H1 (cell line): ENCODE data around the gene TLCD2. TPM values are rescaled to one million over a fixed set of nuclear protein-coding genes. Genes with fewer than 3 reads are reported as not detected.

Experiments used
- CTCF ChIA-PET: fragments of 300-600 bp; sonication (Branson Sonifier 250); formaldehyde crosslinking; loops from one replicate; lab custom pipeline; 2021; ENCODE audit not compliant: partially characterized antibody; lab: Charles Lee
- POLR2A ChIA-PET: fragments of 300-600 bp; sonication (Branson Sonifier 250); formaldehyde crosslinking; loops from one replicate; lab custom pipeline; 2021; ENCODE audit warnings: inconsistent platforms; ENCODE audit not compliant: partially characterized antibody; lab: Charles Lee
- DNase-seq, 2 experiments: peaks; one replicate each; pipeline versions ENCODE4 v3.0.0 to v3.0.0-alpha.2; 2010 to 2022; ENCODE audit warnings: low spot score in 2 of 2, low read depth in 1 of 2, mixed read lengths in 1 of 2
- FAIRE-seq: peaks from 2 replicates; lab custom pipeline; 2011; peaks lifted over from hg19 to GRCh38; lab: Jason Lieb, UNC
- H2AFZ ChIP-seq: 2 replicates; pipeline ENCODE4 v1.8.1; 2012; ENCODE audit warnings: low read length, inconsistent platforms
- H2AK5ac ChIP-seq: 2 replicates; pipeline ENCODE4 v1.6.1; 2013; ENCODE audit warnings: low read depth, low read length
- H2BK120ac ChIP-seq: replicated peaks from 2 replicates; pipeline ENCODE3; 2013; ENCODE audit warnings: low read depth, low read length, inconsistent platforms
- H2BK12ac ChIP-seq: 2 replicates; pipeline ENCODE4 v1.6.1; 2013; ENCODE audit warnings: low read depth, low read length
- H2BK15ac ChIP-seq: 2 replicates; pipeline ENCODE4 v1.6.1; 2013; ENCODE audit warnings: low read length
- H2BK20ac ChIP-seq: 2 replicates; pipeline ENCODE4 v1.6.1; 2013; ENCODE audit warnings: low read length
- H2BK5ac ChIP-seq: 2 replicates; pipeline ENCODE4 v1.6.1; 2013; ENCODE audit warnings: low read depth, low read length
- H3K14ac ChIP-seq: 2 replicates; pipeline ENCODE4 v1.6.1; 2013; ENCODE audit warnings: inconsistent platforms; ENCODE audit not compliant: insufficient read length
- H3K18ac ChIP-seq: 2 replicates; pipeline ENCODE4 v1.6.1; 2013; ENCODE audit warnings: low read length; ENCODE audit errors: extremely low read depth
- H3K23ac ChIP-seq: 2 replicates; pipeline ENCODE4 v1.6.1; 2013; ENCODE audit warnings: inconsistent platforms; ENCODE audit not compliant: insufficient read length
- H3K23me2 ChIP-seq: 2 replicates; pipeline ENCODE4 v1.6.1; 2013; ENCODE audit warnings: low read depth, low read length
- H3K27ac ChIP-seq: 2 replicates; pipeline ENCODE4 v1.6.1; 2011; ENCODE audit warnings: low read depth, low read length, inconsistent platforms
- H3K27me3 ChIP-seq, 4 experiments: replicated peaks in 1 of 4; 1 replicate in 1 of 4; 2 replicates in 3 of 4; pipeline versions ENCODE4 v1.6.1 to v1.8.1; 2011 to 2013; ENCODE audit warnings: low read length in 3 of 4, mild to moderate bottlenecking in 3 of 4, inconsistent platforms in 2 of 4, mixed read lengths in 2 of 4, moderate library complexity in 1 of 4; ENCODE audit not compliant: control insufficient read depth in 3 of 4, insufficient read depth in 3 of 4; ENCODE audit errors: extremely low read depth in 1 of 4
- H3K36me3 ChIP-seq, 4 experiments: 2 replicates each; pipeline versions ENCODE4 v1.6.1 to v1.8.1; 2011 to 2013; ENCODE audit warnings: mild to moderate bottlenecking in 4 of 4, low read length in 3 of 4, moderate library complexity in 2 of 4, control low read depth in 1 of 4, inconsistent platforms in 1 of 4; ENCODE audit not compliant: insufficient read depth in 4 of 4, control insufficient read depth in 2 of 4
- H3K4ac ChIP-seq: replicated peaks from 2 replicates; pipeline ENCODE3; 2013; ENCODE audit warnings: low read length, low read depth, mixed read lengths, inconsistent platforms; ENCODE audit not compliant: insufficient read length
- H3K4me1 ChIP-seq, 4 experiments: replicated peaks in 1 of 4; 1 replicate in 1 of 4; 2 replicates in 3 of 4; pipeline versions ENCODE4 v1.6.1 to v1.8.1; 2011 to 2013; ENCODE audit warnings: low read length in 3 of 4, inconsistent platforms in 2 of 4, mixed read lengths in 1 of 4; ENCODE audit not compliant: insufficient read depth in 4 of 4, control insufficient read depth in 3 of 4
- H3K4me2 ChIP-seq, 2 experiments: 2 replicates each; pipeline versions ENCODE4 v1.6.1 to v1.8.1; 2011 to 2013; ENCODE audit warnings: low read depth in 2 of 2, low read length in 2 of 2, control low read depth in 1 of 2, inconsistent platforms in 1 of 2, mild to moderate bottlenecking in 1 of 2; ENCODE audit not compliant: insufficient read depth in 1 of 2
- H3K4me3 ChIP-seq, 4 experiments: fragments of 200-600, 300-600 bp in 1 of 4; sonication (generic), shearing (Covaris generic), sonication (Bioruptor Twin) in 1 of 4; 2 replicates each; pipeline versions ENCODE4 v1.5.1 to v1.8.1; 2011 to 2016; ENCODE audit warnings: low read length in 4 of 4, low read depth in 3 of 4, control low read depth in 2 of 4, inconsistent platforms in 2 of 4, mild to moderate bottlenecking in 2 of 4, mixed read lengths in 1 of 4, moderate library complexity in 1 of 4; ENCODE audit not compliant: insufficient read depth in 2 of 4; ENCODE audit errors: extremely low read depth in 1 of 4
- H3K56ac ChIP-seq: replicated peaks from 2 replicates; pipeline ENCODE3; 2013; ENCODE audit warnings: low read depth, mild to moderate bottlenecking, mixed read lengths, low read length, inconsistent platforms; ENCODE audit not compliant: insufficient read length
- H3K79me1 ChIP-seq: 2 replicates; pipeline ENCODE4 v1.6.1; 2013; ENCODE audit warnings: low read depth, low read length, control low read depth
- H3K79me2 ChIP-seq, 2 experiments: 2 replicates each; pipeline versions ENCODE4 v1.6.1 to v1.8.1; 2012 to 2013; ENCODE audit warnings: low read length in 2 of 2, mild to moderate bottlenecking in 2 of 2, inconsistent platforms in 1 of 2; ENCODE audit not compliant: insufficient read depth in 2 of 2, control insufficient read depth in 1 of 2
- H3K9ac ChIP-seq, 4 experiments: replicated peaks in 1 of 4; 1 replicate in 1 of 4; 2 replicates in 3 of 4; pipeline versions ENCODE4 v1.6.1 to v1.8.1; 2011 to 2013; ENCODE audit warnings: low read depth in 3 of 4, low read length in 3 of 4, control low read depth in 2 of 4, mild to moderate bottlenecking in 2 of 4, moderate library complexity in 2 of 4, inconsistent platforms in 1 of 4; ENCODE audit errors: extremely low read depth in 1 of 4
- H3K9me3 ChIP-seq, 2 experiments: 2 replicates each; pipeline versions ENCODE4 v1.6.1 to v1.8.1; 2012 to 2013; ENCODE audit warnings: mild to moderate bottlenecking in 2 of 2, moderate library complexity in 2 of 2, control low read depth in 1 of 2, inconsistent platforms in 1 of 2, low read depth in 1 of 2, low read length in 1 of 2, mixed read lengths in 1 of 2; ENCODE audit not compliant: insufficient read depth in 2 of 2
- H4K20me1 ChIP-seq, 2 experiments: replicated peaks in 1 of 2; 2 replicates each; pipeline versions ENCODE3 to v1.8.1; 2011 to 2013; ENCODE audit warnings: inconsistent platforms in 2 of 2, low read length in 2 of 2, mild to moderate bottlenecking in 1 of 2; ENCODE audit not compliant: insufficient read depth in 2 of 2, control insufficient read depth in 1 of 2
- H4K5ac ChIP-seq: 2 replicates; pipeline ENCODE4 v1.6.1; 2013; ENCODE audit warnings: low read length, low read depth, mixed read lengths, inconsistent platforms; ENCODE audit not compliant: insufficient read length
- H4K8ac ChIP-seq: 2 replicates; pipeline ENCODE4 v1.8.0; 2013; ENCODE audit warnings: mild to moderate bottlenecking, moderate library complexity, low read length, inconsistent platforms; ENCODE audit not compliant: insufficient read depth; ENCODE audit errors: extremely low read depth
- H4K91ac ChIP-seq: replicated peaks from 2 replicates; pipeline ENCODE3; 2013; ENCODE audit warnings: low read length, mixed read lengths, inconsistent platforms; ENCODE audit not compliant: insufficient read length
- ASH2L ChIP-seq: fragments of 200-600, 300-600 bp; sonication (generic); IDR thresholded peaks from one replicate; pipeline ENCODE4 v1.7.1; 2017; ENCODE audit warnings: low read length
- BCL11A ChIP-seq, 2 experiments: IDR thresholded peaks; one replicate each; pipeline ENCODE4 v1.6.1; 2011; ENCODE audit warnings: low read depth in 2 of 2, low read length in 2 of 2, mild to moderate bottlenecking in 2 of 2
- JUND ChIP-seq: IDR thresholded peaks from 2 replicates; pipeline ENCODE4 v1.6.1; 2011; ENCODE audit warnings: mild to moderate bottlenecking, improper control_type of control experiment, low read length
- KDM1A ChIP-seq: fragments of 200-600, 300-600 bp; sonication (generic); IDR thresholded peaks from 2 replicates; pipeline ENCODE4 v1.7.1; 2016; ENCODE audit warnings: mild to moderate bottlenecking, low read length, borderline replicate concordance
- KDM4A ChIP-seq: IDR thresholded peaks from one replicate; pipeline ENCODE4 v1.7.1; 2012; ENCODE audit warnings: low read depth, mild to moderate bottlenecking, moderate library complexity, low read length, inconsistent platforms; ENCODE audit not compliant: severe bottlenecking
- NANOG ChIP-seq: IDR thresholded peaks from 2 replicates; pipeline ENCODE4 v1.6.1; 2011; ENCODE audit warnings: low read length, low read depth, mild to moderate bottlenecking, inconsistent platforms; ENCODE audit not compliant: insufficient read depth, poor library complexity, severe bottlenecking
- PHF8 ChIP-seq: fragments of 200-600 bp; sonication (generic); conservative IDR thresholded peaks from 2 replicates; pipeline ENCODE4 v1.7.1; 2012; ENCODE audit warnings: low read depth, mild to moderate bottlenecking, inconsistent platforms, low read length, moderate library complexity
- RFX5 ChIP-seq: IDR thresholded peaks from 2 replicates; pipeline ENCODE4 v1.6.1; 2011; ENCODE audit warnings: low read depth, low read length, improper control_type of control experiment, borderline replicate concordance
- SP2 ChIP-seq: IDR thresholded peaks from 2 replicates; pipeline ENCODE4 v1.6.1; 2012; ENCODE audit warnings: mild to moderate bottlenecking, low read length, inconsistent platforms
- SP4 ChIP-seq: IDR thresholded peaks from 2 replicates; pipeline ENCODE4 v1.6.1; 2012; ENCODE audit warnings: low read length, inconsistent platforms
- WGBS, 2 experiments: shearing (Covaris generic) in 1 of 2; methylation state at CpG; one replicate each; pipeline versions ENCODE4 v1.1.6 to v1.1.7; 2013 to 2015; ENCODE audit warnings: low lambda C conversion rate in 2 of 2, mixed read lengths in 2 of 2, inconsistent platforms in 1 of 2, low coverage in 1 of 2, missing lambda C conversion rate in 1 of 2; ENCODE audit not compliant: insufficient replicate concordance in 2 of 2, insufficient coverage in 1 of 2, insufficient read length in 1 of 2; ENCODE audit errors: extremely low coverage in 1 of 2, missing lambda C conversion rate in 1 of 2; 5-methylcytosine and 5-hydroxymethylcytosine counted together
- polyA plus RNA-seq, 7 experiments: library from polyadenylated mRNA; depleted of rRNA in 3 of 7; stranded (reverse) in 5 of 7; unstranded in 2 of 7; fragments of >200 nt in 5 of 7; fragments of 200-250 nt in 2 of 7; gene quantifications; 1 replicate in 5 of 7; 2 replicates in 1 of 7; 4 replicates in 1 of 7; pipeline versions ENCODE4 v1.2.1 to v1.2.3, GENCODE V29; 2011 to 2013; ENCODE audit warnings: missing spikeins in 2 of 7, mixed read lengths in 2 of 7
- total RNA-seq: library from RNA; stranded (reverse); fragmentation: NEBNext Ultra II Directional; extraction: Animal tissue kit (Norgen Biotek cat#: 25700); gene quantifications from 2 replicates; pipeline ENCODE4 v1.2.1, GENCODE V29; 2021
- TF ChIP-seq, protein P1 (sequence below): IDR thresholded peaks from 2 replicates; pipeline ENCODE4 v1.6.1; 2011; ENCODE audit warnings: low read depth, mild to moderate bottlenecking, low read length; ENCODE audit not compliant: insufficient read depth

Gene TLCD2
- total and polyA plus RNA-seq, 2 of the 8 experiments (the other 6 are each of a cell fraction or from before 2014, with no cell fraction given) = 0.47 to 1.4 TPM

DNA sequence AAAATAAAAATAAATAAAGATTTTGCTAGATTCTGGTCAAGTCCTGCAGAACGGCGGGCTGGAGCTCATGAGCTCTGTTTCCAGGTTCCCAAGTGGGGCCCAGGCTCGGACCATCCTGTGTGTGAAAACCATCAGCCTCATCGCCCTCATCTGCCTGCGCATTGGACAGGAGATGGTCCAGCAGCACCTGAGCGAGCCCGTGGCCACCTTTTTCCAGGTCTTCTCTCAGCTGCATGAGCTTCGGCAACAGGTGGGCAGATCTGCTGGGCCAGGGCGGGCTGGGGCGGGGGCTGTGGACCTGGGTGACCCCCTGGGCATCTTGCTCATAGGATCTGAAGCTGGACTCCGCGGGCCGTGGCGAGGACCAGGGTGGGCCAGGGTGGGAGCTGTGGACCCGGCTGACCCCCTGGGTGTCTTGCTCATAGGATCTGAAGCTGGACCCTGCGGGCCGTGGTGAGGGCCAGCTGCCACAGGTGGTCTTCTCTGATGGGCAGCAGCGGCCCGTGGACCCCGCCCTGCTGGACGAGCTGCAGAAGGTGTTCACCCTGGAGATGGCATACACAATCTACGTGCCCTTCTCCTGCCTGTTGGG, 22.2 kb upstream of the TLCD2 start:
- H4K91ac ChIP-seq = no peak overlapping the region
- peaks cover 0 to 4% of the 10 kb centered on the region in 2 experiments for H4K20me1 ChIP-seq
- peaks cover 0 to 7% (median 1%) of the 10 kb centered on the region in 4 experiments; a peak in 4 of 7 replicates for H3K4me1 ChIP-seq
- TF ChIP-seq NANOG (no peak), SP2 (no peak), SP4 (no peak), KDM1A (no peak), BCL11A (IDR thresholded peaks at IDR 0.05; ENCODE audit: low read depth in 2 of 2, low read length in 2 of 2) (no peak), ASH2L (no peak), JUND (no peak), PHF8 (no peak), KDM4A (no peak), RFX5 (no peak)
- TF ChIP-seq, protein P1, sequence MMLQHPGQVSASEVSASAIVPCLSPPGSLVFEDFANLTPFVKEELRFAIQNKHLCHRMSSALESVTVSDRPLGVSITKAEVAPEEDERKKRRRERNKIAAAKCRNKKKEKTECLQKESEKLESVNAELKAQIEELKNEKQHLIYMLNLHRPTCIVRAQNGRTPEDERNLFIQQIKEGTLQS = no peak
- TF ChIP-seq, all 59 proteins: peak for 0
- ChIA-PET POLR2A (interaction anchor here (1.1 to 2.2 kb wide), 4 partner anchors 8 to 30 kb away, joined by 3 to 8 read pairs (median 5); partner anchors contain the start of genes SERPINF1 and WDR81), CTCF (interaction anchor here (1.0 to 7.1 kb wide), 6 partner anchors 11 to 52 kb away, joined by 4 to 34 read pairs (median 4); no protein-coding TSS in a partner anchor)
- no peak overlapping the region for H3K23ac ChIP-seq
- H3K27me3 ChIP-seq = no peaks in the 10 kb centered on the region
- H3K18ac ChIP-seq = no peak overlapping the region
- no peak overlapping the region for H4K8ac ChIP-seq
- no peak overlapping the region for H4K5ac ChIP-seq
- H2BK15ac ChIP-seq = no peak overlapping the region
- FAIRE-seq (no peak), DNase-seq (no peak)
- 92% methylated on average over 17 of the region's 22 CpGs; no CpG with 5 or more reads in 1 of the 2 experiments for WGBS, 2 experiments
- H3K79me1 ChIP-seq = no peaks in the 10 kb centered on the region
- no peak overlapping the region for H2BK120ac ChIP-seq
- H2AK5ac ChIP-seq = no peak overlapping the region
- no peak overlapping the region for H3K4me3 ChIP-seq
- H2BK5ac ChIP-seq = no peak overlapping the region
- H3K79me2 ChIP-seq = no peaks in the 10 kb centered on the region; a peak in 1 of 4 replicates
- no peak overlapping the region for H3K56ac ChIP-seq
- no peak overlapping the region for H3K14ac ChIP-seq
- H3K36me3 ChIP-seq = no peaks in the 10 kb centered on the region; a peak in 3 of 8 replicates
- no peak overlapping the region for H2BK12ac ChIP-seq
- H3K9me3 ChIP-seq = no peaks in the 10 kb centered on the region
- no peak overlapping the region for H2AFZ ChIP-seq
- no peaks in the 10 kb centered on the region for H3K23me2 ChIP-seq
- no peak overlapping the region for H3K4me2 ChIP-seq
- H2BK20ac ChIP-seq = no peak overlapping the region
- no peak overlapping the region for H3K27ac ChIP-seq
- H3K9ac ChIP-seq = no peak overlapping the region
- no peak overlapping the region for H3K4ac ChIP-seq
